HG03066 (cell line): ENCODE data around the gene ASB8.
"Not testable (repeated sequence)": the region's sequence is repeated elsewhere in the genome, so short reads cannot be mapped to it uniquely, and the experiment has no call there.

Experiments
- ATAC-seq: cut with Tn5 transposase; IDR thresholded peaks from one replicate; pipeline ENCODE4 v1.9.1; 2021; ENCODE audit warnings: low read depth; ENCODE audit not compliant: unreplicated experiment

The ASB8 gene

GRCh38 chr12:48183091-48183875 is 26.0 kb upstream of the ASB8 start, which contains the start of gene CCDC184:
CCDC184 (plus strand) TSS chr12:48183644; CDS start chr12:48184123, 479 bp downstream.
- ATAC-seq: peak; percentile 82

- ATAC-seq: no peak
Observed at GRCh38 chr12:48182631-48183030, 25.3 kb upstream of the ASB8 start.

- ATAC-seq: no peak
Observed at GRCh38 chr12:48180857-48181495, 23.7 kb upstream of the ASB8 start.

- no peak for ATAC-seq
Observed at GRCh38 chr12:48180424-48180823, 23.1 kb upstream of the ASB8 start.

GRCh38 chr12:48179466-48179865 is 22.2 kb upstream of the ASB8 start:
- no peak for ATAC-seq

- no peak for ATAC-seq
Observed at GRCh38 chr12:48177982-48178381, 20.7 kb upstream of the ASB8 start.

- ATAC-seq: no peak
Observed at GRCh38 chr12:48176417-48176751, 19.1 kb upstream of the ASB8 start.

GRCh38 chr12:48175613-48176416 is 18.5 kb upstream of the ASB8 start:
- no peak for ATAC-seq

GRCh38 chr12:48169011-48169410 is 11.7 kb upstream of the ASB8 start:
- no peak for ATAC-seq

- no peak for ATAC-seq
Observed at GRCh38 chr12:48165089-48165981, 8.0 kb upstream of the ASB8 start.

GRCh38 chr12:48164451-48164850 is 7.1 kb upstream of the ASB8 start:
- no peak for ATAC-seq

GRCh38 chr12:48163150-48163747 is 5.9 kb upstream of the ASB8 start:
- no peak for ATAC-seq

- no peak for ATAC-seq
Observed at GRCh38 chr12:48160807-48161206, 3.5 kb upstream of the ASB8 start.

- ATAC-seq: no peak
Observed at GRCh38 chr12:48160046-48160445, 2.7 kb upstream of the ASB8 start.

- ATAC-seq: no peak
Observed at GRCh38 chr12:48157889-48158370, 615 bp upstream of the ASB8 start.

- no peak for ATAC-seq
Observed at GRCh38 chr12:48156652-48157017, 680 bp downstream of the ASB8 start.

GRCh38 chr12:48155786-48156185 is 1.5 kb downstream of the ASB8 start:
- ATAC-seq: not testable (repeated sequence)

GRCh38 chr12:48151103-48151771 is 6.1 kb downstream of the ASB8 start:
- ATAC-seq: no peak

GRCh38 chr12:48145981-48146380 is 11.3 kb downstream of the ASB8 start:
- ATAC-seq: no peak
